GM23248 (cell line): ENCODE data around the gene CFAP65. TPM values are rescaled to one million over a fixed set of nuclear protein-coding genes. Genes with fewer than 3 reads are reported as not detected.

Experiments
- DNase-seq: peaks from one replicate; pipeline ENCODE4 v3.0.0-alpha.2; 2015
- H2AFZ ChIP-seq: fragments of 200-600 bp; sonication (generic); 2 replicates; pipeline ENCODE4 v1.6.1; 2016; ENCODE audit warnings: antibody characterized with exemption
- H3F3A ChIP-seq: fragments of 200-600 bp; sonication (generic); 2 replicates; pipeline ENCODE4 v1.6.1; 2016; ENCODE audit warnings: mild to moderate bottlenecking, antibody characterized with exemption, mixed run types; ENCODE audit not compliant: insufficient read depth
- H3K27ac ChIP-seq: fragments of 200-600 bp; sonication (generic); 2 replicates; pipeline ENCODE4 v1.5.1; 2016; ENCODE audit warnings: mild to moderate bottlenecking
- H3K27me3 ChIP-seq: fragments of 200-600 bp; sonication (generic); replicated peaks from 2 replicates; pipeline ENCODE4 v1.6.1; 2016; ENCODE audit warnings: mild to moderate bottlenecking; ENCODE audit not compliant: insufficient read depth
- H3K36me3 ChIP-seq: fragments of 200-600 bp; sonication (generic); 2 replicates; pipeline ENCODE4 v1.6.1; 2016; ENCODE audit warnings: low read depth, mild to moderate bottlenecking
- H3K4me1 ChIP-seq: fragments of 200-600 bp; sonication (generic); 2 replicates; pipeline ENCODE4 v1.6.1; 2016; ENCODE audit warnings: mild to moderate bottlenecking; ENCODE audit not compliant: insufficient read depth
- H3K4me2 ChIP-seq: fragments of 200-600 bp; sonication (generic); one replicate; pipeline ENCODE4 v1.6.1; 2016; ENCODE audit warnings: mild to moderate bottlenecking; ENCODE audit not compliant: unreplicated experiment
- H3K4me3 ChIP-seq: fragments of 200-600 bp; sonication (generic); 2 replicates; pipeline ENCODE4 v1.5.1; 2016; ENCODE audit warnings: mild to moderate bottlenecking
- H3K79me2 ChIP-seq: fragments of 200-600 bp; sonication (generic); 2 replicates; pipeline ENCODE4 v1.6.1; 2016; ENCODE audit warnings: mild to moderate bottlenecking; ENCODE audit not compliant: insufficient read depth
- H3K9ac ChIP-seq: fragments of 200-600 bp; sonication (generic); 2 replicates; pipeline ENCODE4 v1.6.1; 2016; ENCODE audit warnings: mild to moderate bottlenecking
- H3K9me2 ChIP-seq: fragments of 200-600 bp; sonication (generic); 2 replicates; pipeline ENCODE4 v1.6.1; 2016; ENCODE audit warnings: mixed run types, mild to moderate bottlenecking, moderate library complexity; ENCODE audit not compliant: insufficient read depth
- H3K9me3 ChIP-seq: fragments of 200-600 bp; sonication (generic); one replicate; pipeline ENCODE4 v1.6.1; 2017; ENCODE audit warnings: low read depth
- H4K20me1 ChIP-seq: fragments of 200-600 bp; sonication (generic); 2 replicates; pipeline ENCODE4 v1.6.0; 2016; ENCODE audit not compliant: insufficient read depth
- EZH2 ChIP-seq: fragments of 200-600 bp; sonication (generic); IDR thresholded peaks from 2 replicates; pipeline ENCODE4 v1.6.1; 2018; ENCODE audit warnings: antibody characterized with exemption, mild to moderate bottlenecking; ENCODE audit not compliant: insufficient read depth, poor library complexity, severe bottlenecking
- EZH2phosphoT487 ChIP-seq: fragments of 200-600 bp; sonication (generic); IDR thresholded peaks from 2 replicates; pipeline ENCODE4 v1.6.1; 2018; ENCODE audit warnings: antibody characterized with exemption, moderate library complexity, mild to moderate bottlenecking, low read depth; ENCODE audit not compliant: insufficient read depth
- WGBS, 2 experiments: methylation state at CpG; one replicate each; pipeline ENCODE4 v1.1.6; 2015 to 2017; ENCODE audit warnings: low lambda C conversion rate in 2 of 2, low coverage in 1 of 2; ENCODE audit errors: missing lambda C conversion rate in 2 of 2; 5-methylcytosine and 5-hydroxymethylcytosine counted together
- in situ Hi-C: fragments of 300-500 bp; cut with MboI; formaldehyde crosslinking; loops from 2 replicates; pipeline ENCODE4 v1.15.0; 2020
- polyA plus RNA-seq: library from polyadenylated mRNA; unstranded; fragments of >200 nt; fragmentation: Nextera tagmentation; extraction: Ambion mirVana; gene quantifications from 2 replicates; pipeline ENCODE4 v1.2.1, GENCODE V29; 2016
- total RNA-seq: library from RNA; depleted of rRNA; stranded (reverse); fragments of >200 nt; shearing (Covaris generic); gene quantifications from 2 replicates; pipeline ENCODE4 v1.2.3, GENCODE V29; 2014

Gene CFAP65
- total and polyA plus RNA-seq, 2 experiments from 2014 or later = 0.08 TPM; not detected in 1

GRCh38 chr2:219034823-219035222 is 6.5 kb downstream of the CFAP65 start:
- Histone ChIP-seq H3K27ac (no peak overlapping the region), H4K20me1 (no peaks in the 10 kb centered on the region), H3K9me3 (no peaks in the 10 kb centered on the region), H2AFZ (no peak overlapping the region), H3K79me2 (no peaks in the 10 kb centered on the region), H3K27me3 (peaks cover 50% of the 10 kb centered on the region), H3K4me3 (no peak overlapping the region), H3F3A (no peaks in the 10 kb centered on the region), H3K4me2 (no peak overlapping the region), H3K9me2 (no peaks in the 10 kb centered on the region), H3K36me3 (no peaks in the 10 kb centered on the region), H3K4me1 (no peaks in the 10 kb centered on the region), H3K9ac (no peak overlapping the region)
- in situ Hi-C loops = no loop called here
- DNase-seq = no peak
- no peak for TF ChIP-seq EZH2
- TF ChIP-seq EZH2phosphoT487 = no peak
- whole genome bisulfite sequencing, 2 experiments = 23% methylated on average over 6 of the region's 6 CpGs

GRCh38 chr2:219032051-219032745 is 9.1 kb downstream of the CFAP65 start:
- Histone ChIP-seq H3K4me3 (no peak overlapping the region), H3K27me3 (peaks cover 35% of the 10 kb centered on the region), H3K9me3 (no peaks in the 10 kb centered on the region), H3K4me2 (no peak overlapping the region), H3K4me1 (no peaks in the 10 kb centered on the region), H3K27ac (no peak overlapping the region), H3F3A (no peaks in the 10 kb centered on the region), H4K20me1 (no peaks in the 10 kb centered on the region), H3K36me3 (no peaks in the 10 kb centered on the region), H2AFZ (no peak overlapping the region), H3K9ac (no peak overlapping the region), H3K79me2 (no peaks in the 10 kb centered on the region), H3K9me2 (no peaks in the 10 kb centered on the region)
- no peak for DNase-seq
- in situ Hi-C loops = no loop called here
- no peak for TF ChIP-seq EZH2phosphoT487
- no peak for TF ChIP-seq EZH2
- 70 to 71% methylated on average over 23 of the region's 23 CpGs for WGBS, 2 experiments

GRCh38 chr2:219031005-219031738 is 10.1 kb downstream of the CFAP65 start:
- TF ChIP-seq EZH2 (no peak), EZH2phosphoT487 (no peak)
- in situ Hi-C loops = no loop called here
- Histone ChIP-seq H3F3A (no peaks in the 10 kb centered on the region), H3K27me3 (peaks cover 37% of the 10 kb centered on the region), H3K9me3 (no peaks in the 10 kb centered on the region), H3K4me1 (no peaks in the 10 kb centered on the region), H3K4me2 (no peak overlapping the region), H3K4me3 (no peak overlapping the region), H3K79me2 (no peaks in the 10 kb centered on the region), H3K27ac (no peak overlapping the region), H2AFZ (no peak overlapping the region), H3K36me3 (no peaks in the 10 kb centered on the region), H3K9me2 (no peaks in the 10 kb centered on the region), H3K9ac (no peak overlapping the region), H4K20me1 (no peaks in the 10 kb centered on the region)
- WGBS, 2 experiments = 40 to 48% methylated on average over 15 to 21 of the region's 21 CpGs
- DNase-seq = no peak

GRCh38 chr2:219030177-219030940 is 11.0 kb downstream of the CFAP65 start:
- Histone ChIP-seq H2AFZ (no peak overlapping the region), H3K9ac (no peak overlapping the region), H3K9me2 (no peaks in the 10 kb centered on the region), H3K27me3 (peaks cover 44% of the 10 kb centered on the region), H3K9me3 (no peaks in the 10 kb centered on the region), H3K4me3 (no peak overlapping the region), H3K36me3 (no peaks in the 10 kb centered on the region), H3K79me2 (no peaks in the 10 kb centered on the region), H3K4me2 (no peak overlapping the region), H3F3A (no peaks in the 10 kb centered on the region), H3K27ac (no peak overlapping the region), H4K20me1 (no peaks in the 10 kb centered on the region), H3K4me1 (no peaks in the 10 kb centered on the region)
- TF ChIP-seq EZH2 (no peak), EZH2phosphoT487 (no peak)
- WGBS, 2 experiments = 47 to 49% methylated on average over 16 of the region's 16 CpGs
- DNase-seq = no peak
- in situ Hi-C loops = no loop called here
